Liver (tissue), 9 donors: ENCODE data around the gene MAPKBP1. TPM values are rescaled to one million over a fixed set of nuclear protein-coding genes. Genes with fewer than 3 reads are reported as not detected.
"Not testable (repeated sequence)": the region's sequence is repeated elsewhere in the genome, so short reads cannot be mapped to it uniquely, and the experiment has no call there.

Experiments
- DNase-seq: peaks from one replicate; pipeline ENCODE4 v3.0.0-alpha.2; 2017; ENCODE audit warnings: low spot score
- H3K27ac ChIP-seq, 2 donors: one replicate each; pipeline ENCODE4 v1.7.0; 2013; ENCODE audit warnings: inconsistent platforms in 2 of 2, low read length in 2 of 2, control low read depth in 1 of 2, low read depth in 1 of 2, mild to moderate bottlenecking in 1 of 2
- H3K27me3 ChIP-seq, 4 donors: one replicate each; pipeline versions ENCODE4 v1.6.1 to v1.7.0; 2013; ENCODE audit warnings: low read length in 3 of 4, inconsistent platforms in 1 of 4, mild to moderate bottlenecking in 1 of 4, moderate library complexity in 1 of 4; ENCODE audit not compliant: control insufficient read depth in 4 of 4, insufficient read depth in 4 of 4
- H3K36me3 ChIP-seq, 4 donors: one replicate each; pipeline versions ENCODE4 v1.6.1 to v1.7.0; 2013; ENCODE audit warnings: low read length in 3 of 4, mild to moderate bottlenecking in 3 of 4, low read depth in 1 of 4, moderate library complexity in 1 of 4; ENCODE audit not compliant: control insufficient read depth in 4 of 4, insufficient read depth in 3 of 4
- H3K4me1 ChIP-seq, 4 donors: one replicate each; pipeline versions ENCODE4 v1.6.1 to v1.7.0; 2013; ENCODE audit warnings: low read length in 3 of 4, mild to moderate bottlenecking in 3 of 4, moderate library complexity in 1 of 4; ENCODE audit not compliant: control insufficient read depth in 4 of 4, insufficient read depth in 4 of 4
- H3K4me3 ChIP-seq, 3 donors: one replicate each; pipeline versions ENCODE4 v1.6.1 to v1.7.0; 2013; ENCODE audit warnings: low read length in 3 of 3, control low read depth in 1 of 3, low read depth in 1 of 3, mild to moderate bottlenecking in 1 of 3
- H3K9ac ChIP-seq, 2 donors: one replicate each; pipeline ENCODE4 v1.7.0; 2013; ENCODE audit warnings: low read length in 2 of 2, mild to moderate bottlenecking in 2 of 2, moderate library complexity in 2 of 2, control low read depth in 1 of 2, low read depth in 1 of 2
- H3K9me3 ChIP-seq, 4 donors: one replicate each; pipeline versions ENCODE4 v1.6.1 to v1.7.0; 2013; ENCODE audit warnings: low read length in 3 of 4; ENCODE audit not compliant: control insufficient read depth in 4 of 4
- ATF3 ChIP-seq: IDR thresholded peaks from 2 replicates; pipeline ENCODE4 v1.6.1; 2016; ENCODE audit warnings: antibody characterized with exemption
- CTCF ChIP-seq: fragments of 150-350 bp; IDR thresholded peaks from 2 replicates; pipeline ENCODE4 v1.5.1; 2017; ENCODE audit warnings: improper control_type of control experiment, low read depth, low read length; ENCODE audit not compliant: missing input control
- EGR1 ChIP-seq, 2 donors: IDR thresholded peaks; 2 replicates each; pipeline ENCODE4 v1.6.1; 2016 to 2018; ENCODE audit warnings: antibody characterized with exemption in 2 of 2, low read depth in 2 of 2
- GABPA ChIP-seq, 2 donors: IDR thresholded peaks in 1 of 2; conservative IDR thresholded peaks in 1 of 2; 2 replicates each; pipeline ENCODE4 v1.6.1; 2016; ENCODE audit warnings: antibody characterized with exemption in 2 of 2, mild to moderate bottlenecking in 1 of 2, moderate library complexity in 1 of 2
- HNF4G ChIP-seq: IDR thresholded peaks from 2 replicates; pipeline ENCODE4 v1.6.1; 2016; ENCODE audit warnings: antibody characterized with exemption
- MAX ChIP-seq: IDR thresholded peaks from 2 replicates; pipeline ENCODE4 v1.6.1; 2016; ENCODE audit warnings: antibody characterized with exemption
- RAD21 ChIP-seq, 2 donors: IDR thresholded peaks; 2 replicates each; pipeline ENCODE4 v1.6.1; 2016; ENCODE audit warnings: antibody characterized with exemption in 2 of 2, mild to moderate bottlenecking in 2 of 2
- RXRA ChIP-seq, 2 donors: IDR thresholded peaks; 2 replicates each; pipeline ENCODE4 v1.6.1; 2017 to 2018; ENCODE audit warnings: antibody characterized with exemption in 2 of 2, mild to moderate bottlenecking in 1 of 2
- YY1 ChIP-seq: IDR thresholded peaks from 2 replicates; pipeline ENCODE4 v1.6.1; 2016; ENCODE audit warnings: antibody characterized with exemption, mild to moderate bottlenecking
- WGBS: extraction: QIAGEN DNeasy Blood & Tissue Kit; methylation state at CpG from one replicate; pipeline ENCODE4 v1.1.7; 2013; 5-methylcytosine and 5-hydroxymethylcytosine counted together
- polyA plus RNA-seq, 2 donors: library from polyadenylated mRNA; stranded (reverse) in 1 of 2; unstranded in 1 of 2; fragments of 200-250 nt in 1 of 2; fragments of >200 nt in 1 of 2; fragmentation: Nextera tagmentation in 1 of 2; extraction: Ambion mirVana in 1 of 2; gene quantifications; one replicate each; pipeline versions ENCODE4 v1.2.1 to v1.2.3, GENCODE V29; 2013 to 2015
- total RNA-seq, 2 donors: library from RNA; depleted of rRNA; stranded (reverse); fragments of >200 nt; gene quantifications; one replicate each; pipeline ENCODE4 v1.2.3, GENCODE V29; 2014
- donor health status: healthy.
- donor health status: healthy.
- donor health status: healthy.
- donor health status: healthy.
- donor health status: healthy.

Gene MAPKBP1
- total and polyA plus RNA-seq, 4 donors: 0.89 to 10.3 (median 2.7) TPM

GRCh38 chr15:41828807-41829141 is 54.5 kb downstream of the MAPKBP1 start:
- Histone ChIP-seq H3K4me3 (peak overlapping the region; percentile 76 to 86 (median 83)), H3K9ac (peak overlapping the region; percentile 68 to 75), H3K27ac (no peak overlapping the region), H3K4me1 (peaks cover 0 to 12% (median 11%) of the 10 kb centered on the region in 4 donors), H3K9me3 (no peaks in the 10 kb centered on the region), H3K27me3 (no peaks in the 10 kb centered on the region), H3K36me3 (peaks cover 0 to 8% (median 0%) of the 10 kb centered on the region in 4 donors)
- TF ChIP-seq RAD21 (IDR thresholded peaks at IDR 0.05) (no peak), MAX (no peak), ATF3 (no peak)
- no peak for DNase-seq
- 14% methylated on average over 6 of the region's 6 CpGs for whole genome bisulfite sequencing

GRCh38 chr15:41829959-41830646 is 55.8 kb downstream of the MAPKBP1 start:
- DNase-seq: no peak
- Histone ChIP-seq H3K4me1 (peaks cover 0 to 12% (median 11%) of the 10 kb centered on the region in 4 donors), H3K9ac (no peak overlapping the region)

GRCh38 chr15:41831291-41831690 is 57.0 kb downstream of the MAPKBP1 start:
- H3K9ac ChIP-seq, H3K36me3 ChIP-seq, H3K27me3 ChIP-seq, H3K9me3 ChIP-seq, H3K4me3 ChIP-seq, H3K27ac ChIP-seq, DNase-seq: not testable (repeated sequence)
- H3K4me1 ChIP-seq: peaks cover 0 to 12% (median 11%) of the 10 kb centered on the region in 4 donors
- 84% methylated on average over 4 of the region's 4 CpGs for WGBS

More at GRCh38 chr15:41829959-41830646, 55.8 kb downstream of the MAPKBP1 start:
- Histone ChIP-seq H3K36me3 (peaks cover 0 to 4% (median 0%) of the 10 kb centered on the region in 4 donors), H3K27me3 (no peaks in the 10 kb centered on the region), H3K9me3 (no peaks in the 10 kb centered on the region), H3K27ac (no peak overlapping the region), H3K4me3 (no peak overlapping the region)
- WGBS: 97% methylated on average over 13 of the region's 13 CpGs
- TF ChIP-seq EGR1 (IDR thresholded peaks at IDR 0.05; ENCODE audit: low read depth in 2 of 2) (no peak), MAX (no peak), ATF3 (no peak), YY1 (no peak), GABPA (IDR thresholded peaks at IDR 0.05 in 1 of 2, conservative IDR thresholded peaks at IDR 0.05 in 1 of 2) (no peak), HNF4G (no peak), RAD21 (IDR thresholded peaks at IDR 0.05) (no peak)

GRCh38 chr15:41832208-41832607 is 57.9 kb downstream of the MAPKBP1 start:
- Histone ChIP-seq H3K4me3 (no peak overlapping the region), H3K9me3 (no peaks in the 10 kb centered on the region), H3K4me1 (peaks cover 0 to 12% (median 10%) of the 10 kb centered on the region in 4 donors), H3K27me3 (no peaks in the 10 kb centered on the region), H3K9ac (no peak overlapping the region), H3K36me3 (peaks cover 0 to 4% (median 0%) of the 10 kb centered on the region in 4 donors), H3K27ac (no peak overlapping the region)
- 96% methylated on average over 10 of the region's 10 CpGs for WGBS
- TF ChIP-seq RXRA (IDR thresholded peaks at IDR 0.05) (no peak), CTCF (no peak)
- no peak for DNase-seq
